ACHN (cell line): ENCODE measurements around the gene HPCAL1.

Experiments used
- DNase-seq: peaks from one replicate; pipeline ENCODE4 v3.0.0-alpha.2; 2015
- in situ Hi-C: cut with HindIII; loops from 2 replicates; pipeline ENCODE4 v1.10.0; 2017; ENCODE audit warnings: low sequenced_read_pairs, low pct_ligation_motif_present, low pct_unique_long_range_greater_than_20kb

The HPCAL1 gene

DNA sequence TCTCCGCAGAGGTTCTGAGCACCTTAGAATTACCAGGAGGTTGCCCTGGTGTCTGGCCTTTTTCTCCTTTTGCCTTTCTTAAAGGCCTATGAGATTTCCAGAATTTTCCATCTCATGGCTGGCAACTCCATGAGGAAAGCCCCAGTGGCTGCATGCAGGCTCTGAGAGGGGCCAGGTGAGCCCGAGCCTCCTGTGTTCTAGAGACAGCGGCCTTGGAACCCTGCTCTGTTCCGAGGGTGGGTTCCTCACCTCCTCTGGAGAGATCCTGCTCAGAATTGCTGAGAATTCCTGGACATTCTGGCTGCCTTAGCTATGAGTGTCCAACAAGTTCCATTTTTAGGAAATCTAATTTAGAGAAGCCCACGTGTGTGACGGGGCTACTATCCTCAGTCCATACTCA is 35.7 kb upstream of the HPCAL1 start:
- no peak for DNase-seq
- in situ Hi-C loops: loop anchor here (25.0 kb wide), 1 partner anchor 145 kb away; no protein-coding TSS in a partner anchor

DNA sequence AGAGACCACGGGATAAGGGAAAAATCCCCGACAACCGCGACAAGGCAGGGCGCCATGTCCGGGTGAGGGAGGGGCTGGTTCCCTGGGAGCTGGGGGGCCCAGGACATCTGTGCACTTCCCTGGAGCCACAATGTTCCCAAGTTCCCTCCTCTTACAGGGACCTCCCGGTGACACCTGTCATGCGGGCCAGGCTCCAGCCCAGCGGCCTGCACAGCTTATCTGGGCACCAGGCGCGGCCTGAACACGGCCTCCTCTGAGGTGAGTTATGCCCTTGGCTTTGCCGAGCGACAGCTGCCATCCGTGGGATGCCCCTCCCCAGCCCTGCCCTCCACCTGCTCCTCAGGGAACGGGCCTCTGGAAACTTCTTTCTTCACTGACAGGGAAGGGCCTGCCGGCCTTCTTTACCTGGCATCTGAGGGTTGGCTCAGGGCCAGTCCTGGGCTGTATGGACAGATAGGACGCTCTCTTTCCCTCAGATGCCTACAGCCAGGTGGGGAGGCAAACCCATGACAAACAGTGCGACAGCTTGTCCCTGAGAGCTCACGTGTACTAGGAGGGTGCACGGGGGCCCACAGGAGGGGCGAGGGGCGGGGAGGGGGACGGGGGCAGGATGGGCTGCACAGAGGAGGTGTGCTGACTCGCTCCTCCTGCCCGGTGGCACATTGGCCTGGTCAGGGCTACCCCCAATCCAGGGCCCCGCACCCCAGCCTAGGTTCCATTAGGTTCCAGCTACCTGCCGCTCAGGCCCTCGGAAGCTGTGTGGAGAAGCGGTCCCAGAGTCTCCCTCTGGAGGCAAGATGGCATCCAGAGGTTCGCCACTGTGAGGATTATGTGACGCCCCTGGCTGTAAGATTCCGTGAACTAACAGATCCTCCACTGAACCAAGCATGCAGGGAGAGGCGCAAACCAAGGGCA is 34.9 kb upstream of the HPCAL1 start:
- DNase-seq: no peak
- in situ Hi-C loops: loop anchor here (25.0 kb wide), 1 partner anchor 144 kb away; no protein-coding TSS in a partner anchor

- in situ Hi-C loops: loop anchor here (25.0 kb wide), 1 partner anchor 143 kb away; no protein-coding TSS in a partner anchor
- no peak for DNase-seq
Observed at GRCh38 chr2:10269291-10269690, 33.4 kb upstream of the HPCAL1 start.

DNA sequence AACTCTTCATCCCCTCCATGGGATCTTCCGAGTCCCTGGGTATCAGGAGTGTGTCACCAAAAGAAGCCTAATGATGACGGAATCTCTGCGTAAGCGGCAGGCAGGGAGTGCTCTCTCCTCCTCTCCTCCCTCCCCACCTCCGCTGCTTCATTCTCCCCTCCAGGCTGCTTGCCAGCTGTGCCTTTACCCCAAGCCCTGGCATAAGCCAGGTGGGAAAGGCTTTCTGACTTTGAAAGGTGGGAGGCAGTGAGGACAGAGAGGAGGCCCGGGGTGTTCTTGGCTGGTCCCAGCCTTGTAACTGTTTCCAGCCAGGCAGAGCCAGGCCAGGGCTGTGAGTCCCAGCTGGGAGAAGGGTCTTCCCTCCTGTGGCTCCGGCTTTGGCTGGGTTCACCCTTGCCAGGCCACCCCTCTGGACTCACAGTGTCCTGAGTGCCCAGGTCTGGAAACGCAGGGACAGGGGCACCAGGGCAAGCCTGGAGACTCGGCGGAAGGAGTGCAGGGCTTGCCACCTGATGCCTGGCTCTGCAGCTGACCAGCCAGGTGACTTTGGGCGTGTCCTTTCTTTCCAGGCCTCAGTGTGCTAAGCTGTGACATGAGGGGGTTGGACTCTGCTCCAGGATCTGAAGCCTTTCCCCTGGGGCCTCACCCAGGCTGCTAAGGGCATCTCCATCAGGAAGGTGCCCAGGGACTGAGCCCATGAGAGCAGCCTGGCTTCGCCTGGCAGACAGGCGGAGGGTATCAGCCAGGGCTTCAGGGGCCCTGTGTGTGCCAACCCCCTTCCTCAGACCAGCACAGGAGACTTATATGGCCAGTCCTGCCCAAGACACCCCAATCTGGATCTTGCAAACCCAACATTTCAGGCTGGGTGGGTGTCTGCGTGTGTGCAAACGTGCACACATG is 32.7 kb upstream of the HPCAL1 start:
- in situ Hi-C loops: loop anchor here (25.0 kb wide), 1 partner anchor 142 kb away; no protein-coding TSS in a partner anchor
- no peak for DNase-seq

GRCh38 chr2:10271509-10271908 is 31.2 kb upstream of the HPCAL1 start:
- no peak for DNase-seq
- in situ Hi-C loops: loop anchor here (25.0 kb wide), 1 partner anchor 141 kb away; no protein-coding TSS in a partner anchor

DNA sequence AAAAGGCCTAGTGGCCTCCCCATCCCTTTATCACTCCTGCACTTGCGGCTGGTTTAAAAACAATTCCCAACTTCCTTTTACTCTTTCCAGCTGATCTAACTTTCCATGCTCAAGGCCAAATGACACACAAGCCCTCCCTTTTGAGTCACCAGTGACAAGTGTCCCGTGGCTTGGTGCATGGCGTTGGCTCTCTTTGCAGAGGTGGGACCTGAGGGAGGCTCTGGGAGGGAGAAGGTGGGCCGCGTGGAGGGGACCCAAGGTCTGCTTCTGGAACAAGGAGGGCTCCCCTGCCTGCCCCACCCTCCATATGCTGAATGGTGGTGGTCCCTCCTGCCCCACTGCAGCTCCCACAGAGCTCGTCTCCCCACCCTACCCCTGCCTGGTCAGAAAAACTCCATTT is 30.8 kb upstream of the HPCAL1 start:
- DNase-seq: no peak
- in situ Hi-C loops: loop anchor here (25.0 kb wide), 1 partner anchor 140 kb away; no protein-coding TSS in a partner anchor

GRCh38 chr2:10272464-10272863 is 30.2 kb upstream of the HPCAL1 start:
- in situ Hi-C loops: loop anchor here (25.0 kb wide), 1 partner anchor 140 kb away; no protein-coding TSS in a partner anchor
- DNase-seq: no peak

- DNase-seq: no peak
- in situ Hi-C loops: loop anchor here (25.0 kb wide), 1 partner anchor 139 kb away; no protein-coding TSS in a partner anchor
Observed at GRCh38 chr2:10273215-10274175, 29.2 kb upstream of the HPCAL1 start.

- no peak for DNase-seq
- in situ Hi-C loops: loop anchor here (25.0 kb wide), 1 partner anchor 138 kb away; no protein-coding TSS in a partner anchor
Observed at GRCh38 chr2:10274376-10274775, 28.3 kb upstream of the HPCAL1 start.

GRCh38 chr2:10274983-10275802 is 27.5 kb upstream of the HPCAL1 start:
- in situ Hi-C loops: loop anchor here (25.0 kb wide), 1 partner anchor 137 kb away; no protein-coding TSS in a partner anchor
- no peak for DNase-seq

DNA sequence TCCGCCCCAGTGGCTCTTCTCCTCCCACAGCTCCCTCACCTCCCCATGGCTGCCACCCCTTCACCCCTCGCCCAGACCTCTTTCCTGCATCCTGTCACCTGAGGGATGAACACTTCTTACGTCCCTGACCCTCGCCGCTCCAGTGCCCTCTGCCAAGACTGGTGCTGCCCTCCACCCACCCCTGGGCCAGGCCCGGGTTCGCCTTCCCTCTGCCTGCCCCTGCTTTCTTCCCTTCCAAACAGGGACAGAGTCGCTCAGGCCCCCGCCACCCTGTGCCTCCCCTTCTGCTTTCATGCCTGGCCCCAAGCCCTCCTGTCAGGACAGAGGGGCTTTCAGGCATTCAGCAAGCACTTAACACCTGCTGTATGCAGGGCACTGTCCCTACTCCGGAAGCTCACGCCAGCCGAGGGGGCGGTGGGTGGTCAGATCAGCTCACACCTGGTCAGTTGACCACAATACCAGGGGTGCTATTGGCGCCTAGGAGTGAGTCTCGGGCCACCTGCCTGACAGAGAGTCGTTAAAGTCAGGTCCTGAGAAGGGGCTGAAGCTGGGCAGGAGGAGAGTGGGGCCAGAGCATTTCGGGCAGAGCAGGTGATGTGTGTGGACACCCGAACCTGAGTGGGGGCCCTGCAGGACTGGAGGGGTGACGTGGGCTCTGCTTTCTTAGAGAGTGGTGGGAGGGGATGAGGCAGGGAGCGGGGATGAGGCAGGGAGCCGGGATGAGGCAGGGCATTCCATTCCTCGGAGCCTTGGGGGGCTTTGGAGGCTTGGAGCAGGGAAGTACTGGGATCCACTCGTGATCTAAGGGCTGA is 26.0 kb upstream of the HPCAL1 start:
- in situ Hi-C loops: no loop called here
- no peak for DNase-seq

DNA sequence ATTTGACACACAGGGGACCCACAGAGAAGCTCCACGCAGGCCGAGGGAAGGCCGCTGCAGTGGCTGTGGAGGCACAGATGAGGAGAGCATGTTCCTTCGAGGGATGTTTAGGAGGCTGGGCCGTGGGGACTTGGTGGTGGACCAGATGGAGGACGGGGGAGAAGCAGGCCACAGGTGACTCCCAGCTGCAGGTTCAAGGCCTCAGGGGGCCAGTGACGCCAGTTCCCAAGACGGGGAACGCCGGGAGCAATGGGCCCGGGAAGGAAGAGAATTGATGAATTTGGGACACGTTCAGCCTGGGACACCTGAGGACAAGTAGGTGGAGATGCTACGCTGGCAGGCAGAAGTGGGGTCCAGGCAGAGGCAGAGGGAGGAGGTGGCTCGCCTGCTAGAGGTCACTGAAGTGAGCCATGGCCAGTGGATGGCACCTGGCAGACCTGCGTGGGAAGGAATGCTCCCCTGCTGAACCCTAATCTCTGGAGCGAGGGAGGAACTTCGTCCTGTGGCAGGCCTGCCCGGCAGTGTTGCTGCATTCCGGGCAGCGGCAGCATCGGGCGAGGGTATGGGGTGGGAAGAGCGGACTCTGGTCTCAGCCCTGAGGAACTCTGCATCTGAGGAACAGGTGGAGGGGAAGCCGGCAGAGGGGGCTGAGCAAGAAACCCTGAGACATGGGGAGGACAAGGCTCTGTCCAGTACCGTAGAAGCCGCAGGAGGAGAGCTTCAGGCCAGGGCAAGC is 25.2 kb upstream of the HPCAL1 start:
- no peak for DNase-seq
- in situ Hi-C loops: no loop called here

DNA sequence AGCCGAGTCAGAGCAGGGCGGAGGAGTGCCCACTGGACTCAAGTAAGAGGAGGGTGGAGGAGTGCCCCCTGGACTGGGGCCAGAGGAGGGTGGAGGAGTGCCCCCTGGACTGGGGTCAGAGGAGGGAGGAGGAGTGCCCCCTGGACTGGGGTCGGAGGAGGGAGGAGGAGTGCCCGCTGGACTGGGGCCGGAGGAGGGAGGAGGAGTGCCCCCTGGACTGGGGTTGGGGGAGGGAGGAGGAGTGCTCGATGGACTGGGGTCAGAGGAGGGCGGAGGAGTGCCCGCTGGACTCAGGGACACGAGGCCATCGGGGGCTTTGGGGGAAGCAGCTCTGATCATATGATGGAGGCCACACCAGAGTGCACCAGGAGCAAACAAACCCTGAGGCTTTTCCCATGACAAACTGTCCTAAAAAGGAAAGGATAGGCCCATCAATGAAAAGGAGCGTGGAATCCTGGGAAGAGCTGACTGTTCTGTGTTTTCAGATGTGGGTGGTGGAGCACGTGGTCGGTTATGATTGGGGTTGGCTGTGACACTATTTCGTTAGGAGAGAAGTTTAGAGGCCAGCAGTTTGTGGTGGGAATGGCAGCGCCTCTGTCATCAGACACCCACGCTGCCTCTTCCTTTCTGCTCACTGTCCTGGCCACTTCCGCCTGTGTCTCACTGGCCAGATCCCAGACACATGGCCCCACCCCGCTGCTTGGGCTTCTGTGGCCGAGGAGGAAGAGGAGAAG is 24.5 kb upstream of the HPCAL1 start:
- DNase-seq: no peak
- in situ Hi-C loops: no loop called here

DNA sequence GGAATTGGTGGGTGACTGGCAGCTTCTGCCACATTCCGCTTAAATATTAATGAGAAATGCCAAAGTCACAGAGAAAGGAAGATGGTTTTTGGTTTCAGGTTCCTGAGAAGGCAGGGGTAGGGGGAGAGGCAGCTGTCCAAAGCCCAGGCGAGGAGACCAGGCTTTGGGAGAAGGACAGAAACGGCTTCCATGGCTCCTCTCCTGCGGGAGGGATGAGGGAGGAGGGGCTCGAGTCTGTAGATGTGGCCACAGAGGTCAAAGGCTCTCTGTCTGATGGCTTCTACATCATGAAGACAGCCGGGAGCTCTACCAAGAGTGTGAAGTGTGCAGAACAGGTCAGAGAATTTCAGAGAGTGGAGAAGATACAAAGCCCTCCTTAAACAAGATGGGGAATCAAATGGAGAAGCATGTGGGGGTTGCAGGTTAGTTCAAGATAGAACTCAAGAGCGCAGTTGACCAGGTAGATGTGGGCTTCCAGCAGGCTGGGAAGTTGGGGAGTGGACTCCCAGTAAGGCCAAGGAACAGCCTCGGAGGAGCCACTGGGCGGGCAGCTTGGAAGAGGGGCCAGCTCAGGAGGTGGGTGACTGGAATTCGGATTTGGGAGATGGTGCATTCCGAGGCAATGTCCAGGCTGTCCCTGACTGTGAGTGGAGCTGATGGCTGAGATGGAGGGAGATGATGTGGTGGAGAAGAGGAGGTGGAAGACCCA is 23.8 kb upstream of the HPCAL1 start:
- in situ Hi-C loops: no loop called here

More for the DNA sequence above, 23.8 kb upstream of the HPCAL1 start:
- DNase-seq: no peak
